Lung microvascular endothelial cell (primary cell): ENCODE data around the gene CUBN. TPM values are rescaled to one million over a fixed set of nuclear protein-coding genes. Genes with fewer than 3 reads are reported as not detected.
"Not testable (repeated sequence)": the region's sequence is repeated elsewhere in the genome, so short reads cannot be mapped to it uniquely, and the experiment has no call there.

Source experiments
- DNase-seq, 2 donors: peaks; one replicate each; pipeline versions ENCODE4 v3.0.0 to v3.0.0-alpha.2; 2010; ENCODE audit warnings: low read depth in 2 of 2
- total RNA-seq: library from RNA; depleted of rRNA; stranded (reverse); fragments of >200 nt; gene quantifications from 2 replicates; pipeline ENCODE4 v1.2.1, GENCODE V29; 2014

The CUBN gene
- total RNA-seq, 1 donor from 2014 or later = 4.2 TPM

DNA sequence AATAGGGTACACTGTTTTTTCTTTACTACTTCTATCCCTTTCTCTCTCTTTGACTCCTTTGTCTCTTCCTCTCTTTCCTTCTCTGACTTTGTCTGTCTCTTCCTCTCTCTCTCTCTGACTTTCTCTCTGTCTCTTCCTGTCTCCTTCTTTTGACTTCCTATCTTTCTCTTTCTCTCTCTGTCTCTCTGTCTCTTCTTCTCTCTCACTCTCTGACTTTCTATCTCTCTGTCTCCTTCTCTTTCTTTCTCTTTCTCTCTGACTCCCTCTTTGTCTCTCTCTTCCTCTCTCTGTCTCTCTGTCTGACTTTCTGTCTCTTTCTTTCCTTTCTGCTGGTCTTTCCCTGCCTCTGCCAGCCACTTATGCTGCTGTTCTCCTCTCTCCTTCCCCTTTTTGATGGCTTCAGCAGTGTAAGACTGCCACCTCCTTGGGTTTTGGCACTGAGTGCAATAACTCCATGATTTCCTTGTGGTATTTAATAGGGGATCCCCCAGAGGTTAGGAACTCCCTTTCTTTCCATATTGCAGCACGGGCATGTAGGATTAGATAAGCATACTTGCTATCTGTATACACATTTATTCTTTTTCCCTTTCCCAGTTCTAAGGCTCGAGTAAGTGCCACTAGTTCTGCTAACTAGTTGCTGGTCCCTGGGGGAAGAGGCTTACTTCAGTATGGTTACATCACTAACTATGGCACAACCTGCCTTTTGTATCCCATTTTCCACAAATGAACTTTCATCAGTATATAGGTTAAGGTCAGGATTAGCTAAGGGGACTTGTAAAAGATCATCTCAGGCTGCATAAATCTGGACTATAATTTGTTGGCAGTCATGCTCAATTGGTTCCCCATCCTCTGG is 116.3 kb downstream of the CUBN start:
- not testable (repeated sequence) for DNase-seq

GRCh38 chr10:17012731-17013130 is 116.9 kb downstream of the CUBN start:
- DNase-seq = peak in 1 of 2 donors; percentile 37

DNA sequence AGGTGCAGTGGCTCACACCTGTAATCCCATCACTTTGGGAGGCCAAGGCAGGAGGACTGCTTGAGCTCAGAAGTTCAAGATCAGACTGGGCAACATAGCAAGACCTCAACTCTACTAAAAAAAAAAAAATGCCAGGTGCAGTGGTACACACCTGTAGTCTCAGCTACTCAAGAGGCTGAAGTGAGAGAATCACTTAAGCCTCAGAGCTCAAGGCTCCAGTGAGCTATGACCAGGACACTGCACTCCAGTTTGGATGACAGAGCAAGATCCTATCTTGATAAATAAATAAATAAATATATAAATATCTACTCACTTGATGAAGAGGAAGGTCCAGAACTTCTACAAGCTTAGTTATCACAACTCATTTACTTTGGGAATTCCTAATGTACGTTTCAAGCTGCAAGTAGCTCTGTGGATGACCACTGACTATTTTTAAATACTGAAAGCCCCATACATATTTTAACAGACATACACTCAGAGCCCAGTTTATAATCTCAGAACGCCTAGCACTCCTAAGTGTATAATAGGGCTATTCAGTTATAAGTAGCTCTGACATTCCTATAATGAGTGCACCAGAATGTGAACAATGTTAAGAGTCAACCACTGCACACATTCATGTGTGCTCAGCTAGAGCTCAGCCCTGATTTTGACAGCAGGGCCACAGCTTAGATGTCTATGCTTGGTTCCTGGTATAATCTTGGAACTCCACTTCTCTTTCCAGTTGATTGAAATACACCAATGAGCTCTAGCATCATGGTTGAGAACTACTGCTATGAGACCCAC is 119.1 kb downstream of the CUBN start:
- no peak for DNase-seq

GRCh38 chr10:17009212-17009700 is 120.4 kb downstream of the CUBN start:
- DNase-seq = peak in 1 of 2 donors; percentile 78

DNA sequence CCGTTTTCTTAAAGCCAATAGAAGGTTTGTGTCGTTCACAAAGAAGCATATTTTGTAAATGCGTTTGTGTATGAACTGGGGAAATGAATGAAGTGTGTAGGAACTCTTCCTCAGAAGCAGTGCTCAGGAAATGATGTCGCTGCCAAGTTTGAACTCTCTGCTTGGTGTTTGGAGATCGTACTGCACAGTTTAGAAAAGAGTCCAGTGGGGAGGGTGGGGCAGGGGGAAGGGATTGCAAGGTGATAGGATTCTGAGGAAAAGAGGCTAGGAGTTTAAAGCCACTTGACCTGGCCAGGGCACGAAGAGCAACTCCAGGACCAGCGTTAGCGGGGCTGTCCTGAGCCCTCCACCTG is 122.2 kb downstream of the CUBN start:
- DNase-seq = peak in 1 of 2 donors; percentile 78

- peak; percentile 39 to 98 for DNase-seq
These were observed 122.8 kb downstream of the CUBN start for GRCh38 chr10:17006631-17007417.

- peak in 1 of 2 donors; percentile 42 for DNase-seq
These were observed 123.7 kb downstream of the CUBN start for GRCh38 chr10:17005621-17006566.

GRCh38 chr10:17004801-17005380 is 124.7 kb downstream of the CUBN start:
- DNase-seq = peak in 1 of 2 donors; percentile 53

GRCh38 chr10:17003651-17004286 is 125.8 kb downstream of the CUBN start:
- no peak for DNase-seq

DNA sequence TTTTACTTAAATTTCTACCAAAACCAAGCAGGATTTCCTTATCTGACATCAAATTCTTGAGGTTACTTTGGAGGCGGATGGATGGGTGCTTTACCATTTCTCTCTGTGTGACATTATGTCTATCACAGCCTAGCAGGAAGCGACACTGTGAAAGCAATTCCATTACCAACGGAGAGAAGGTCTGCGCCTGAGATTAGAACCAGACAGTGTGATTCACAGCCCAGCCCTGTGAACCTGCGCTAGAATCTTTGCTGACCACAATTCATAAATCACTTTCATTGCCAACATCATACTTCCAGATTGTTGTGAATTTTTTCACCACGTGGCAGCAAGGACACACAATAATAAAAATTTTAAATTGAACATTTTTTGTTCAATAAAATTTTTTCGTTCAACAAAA is 126.5 kb downstream of the CUBN start:
- peak; percentile 95 to 97 for DNase-seq

GRCh38 chr10:17001961-17002749 is 127.5 kb downstream of the CUBN start:
- peak; percentile 68 to 85 for DNase-seq

GRCh38 chr10:17001297-17001744 is 128.3 kb downstream of the CUBN start:
- peak in 1 of 2 donors; percentile 25 for DNase-seq

GRCh38 chr10:16999665-17000451 is 129.8 kb downstream of the CUBN start:
- DNase-seq = no peak

GRCh38 chr10:16996530-16996964 is 133.1 kb downstream of the CUBN start:
- DNase-seq = peak; percentile 85 to 90

DNA sequence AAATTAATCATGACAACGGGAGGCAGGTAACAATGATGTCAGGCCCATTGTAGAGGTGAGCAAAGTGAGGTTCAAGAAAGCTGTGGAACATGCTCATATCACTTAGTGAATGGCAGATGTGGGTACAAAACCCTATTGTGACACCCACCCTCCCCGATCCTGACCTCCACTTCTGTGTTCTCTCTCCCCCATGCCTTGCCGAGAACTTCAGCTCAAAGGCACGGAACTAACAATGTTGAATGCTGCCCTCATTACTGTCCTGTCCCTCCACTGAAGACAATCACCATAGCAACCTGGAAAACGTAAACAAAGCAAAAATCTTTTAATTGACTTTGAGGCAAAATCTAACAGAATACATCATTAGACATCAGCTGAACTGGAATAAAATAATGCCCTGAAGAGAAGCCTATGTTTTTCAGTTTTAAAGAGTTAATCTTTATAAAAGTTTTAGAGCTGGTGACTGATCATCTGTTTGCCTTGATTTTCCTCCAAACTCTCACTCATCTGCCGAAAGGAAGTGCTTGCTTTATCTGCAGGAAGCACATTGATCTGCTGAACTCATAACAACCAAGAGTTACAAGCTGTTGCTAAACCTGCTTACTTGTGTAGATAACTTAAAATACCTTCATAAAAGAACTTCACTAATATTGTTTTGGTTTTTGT is 133.6 kb downstream of the CUBN start:
- DNase-seq = peak; percentile 98 to 99

- DNase-seq = peak; percentile 66 to 89
These were observed 136.4 kb downstream of the CUBN start for GRCh38 chr10:16993186-16993585.

DNA sequence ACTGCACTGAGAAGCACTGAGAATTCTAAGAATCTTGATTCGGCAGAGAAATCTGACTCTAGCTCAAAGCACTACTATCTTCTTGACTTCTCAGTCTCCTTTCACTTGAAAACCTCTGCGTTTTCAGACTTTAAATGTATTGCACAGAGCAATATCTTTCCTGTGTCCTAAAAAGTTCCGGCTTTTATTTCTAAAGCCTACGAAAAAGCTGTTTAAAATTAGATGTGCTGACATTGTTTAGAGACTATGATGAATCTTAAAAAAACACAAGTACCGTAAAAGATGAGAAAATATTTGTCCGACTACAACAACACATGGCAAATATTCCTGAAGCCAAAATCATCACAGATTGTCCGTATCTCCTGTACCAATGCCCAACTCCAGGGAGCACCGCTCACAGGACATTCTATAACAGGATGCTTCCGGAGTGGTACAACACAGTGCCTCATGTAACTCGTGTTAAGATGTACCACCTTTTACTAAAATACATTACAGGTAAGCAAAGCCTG is 136.9 kb downstream of the CUBN start:
- DNase-seq = peak; percentile 67 to 97
